ENCODE data around the gene YWHAE.
"Not testable (repeated sequence)": the region's sequence is repeated elsewhere in the genome, so short reads cannot be mapped to it uniquely, and the experiment has no call there.

The YWHAE gene

GRCh38 chr17:1373707-1374237 is 26.2 kb downstream of the YWHAE start:
- DNase-seq (ENCODE audit: low spot score), result no peak

GRCh38 chr17:1372618-1373017 is 27.4 kb downstream of the YWHAE start:
- DNase-seq (ENCODE audit: low spot score), result no peak

- no peak for DNase-seq (ENCODE audit: low spot score)
Measured at GRCh38 chr17:1371893-1372590, 28.0 kb downstream of the YWHAE start.

- no peak for DNase-seq (ENCODE audit: low spot score)
Measured at GRCh38 chr17:1368588-1368987, 31.4 kb downstream of the YWHAE start.

- DNase-seq (ENCODE audit: low spot score), result no peak
Measured at GRCh38 chr17:1367351-1367745, 32.7 kb downstream of the YWHAE start.

GRCh38 chr17:1366234-1366633 is 33.8 kb downstream of the YWHAE start:
- no peak for DNase-seq (ENCODE audit: low spot score)

GRCh38 chr17:1365445-1366039 is 34.5 kb downstream of the YWHAE start:
- DNase-seq (ENCODE audit: low spot score), result peak; percentile 87

- peak; percentile 41 for DNase-seq (ENCODE audit: low spot score)
Measured at GRCh38 chr17:1362964-1363363, 37.1 kb downstream of the YWHAE start.

- DNase-seq (ENCODE audit: low spot score), result peak; percentile 59
Measured at GRCh38 chr17:1362065-1362848, 37.8 kb downstream of the YWHAE start.

GRCh38 chr17:1360975-1361374 is 39.0 kb downstream of the YWHAE start:
- no peak for DNase-seq (ENCODE audit: low spot score)

- not testable (repeated sequence) for DNase-seq (ENCODE audit: low spot score)
Measured at GRCh38 chr17:1360315-1360714, 39.7 kb downstream of the YWHAE start.

GRCh38 chr17:1354030-1354429 is 46.0 kb downstream of the YWHAE start:
- no peak for DNase-seq (ENCODE audit: low spot score)

- not testable (repeated sequence) for DNase-seq (ENCODE audit: low spot score)
Measured at GRCh38 chr17:1352530-1352929, 47.5 kb downstream of the YWHAE start.

- DNase-seq (ENCODE audit: low spot score), result peak; percentile 43
Measured at GRCh38 chr17:1351971-1352370, 48.1 kb downstream of the YWHAE start.

- DNase-seq (ENCODE audit: low spot score), result no peak
Measured at GRCh38 chr17:1351275-1351674, 48.7 kb downstream of the YWHAE start.

GRCh38 chr17:1347589-1348323 is 52.3 kb downstream of the YWHAE start:
- peak; percentile 23 for DNase-seq (ENCODE audit: low spot score)

- DNase-seq (ENCODE audit: low spot score), result no peak
Measured at GRCh38 chr17:1344521-1344920, 55.5 kb downstream of the YWHAE start.

- no peak for DNase-seq (ENCODE audit: low spot score)
Measured at GRCh38 chr17:1343554-1343953, 56.5 kb downstream of the YWHAE start.

GRCh38 chr17:1340371-1340770 is 59.7 kb downstream of the YWHAE start:
- DNase-seq (ENCODE audit: low spot score), result no peak

GRCh38 chr17:1331708-1332107 is 68.3 kb downstream of the YWHAE start:
- DNase-seq (ENCODE audit: low spot score), result no peak

GRCh38 chr17:1329745-1330343 is 70.2 kb downstream of the YWHAE start:
- no peak for DNase-seq (ENCODE audit: low spot score)

- no peak for DNase-seq (ENCODE audit: low spot score)
Measured at GRCh38 chr17:1328437-1328836, 71.6 kb downstream of the YWHAE start.
